ENCODE measurements around the gene ZNF451. TPM values are rescaled to one million over a fixed set of nuclear protein-coding genes. Genes with fewer than 3 reads are reported as not detected.

The ZNF451 gene
- total RNA-seq, 4 donors from 2014 or later, result 34.9 to 102 (median 42.7) TPM

DNA sequence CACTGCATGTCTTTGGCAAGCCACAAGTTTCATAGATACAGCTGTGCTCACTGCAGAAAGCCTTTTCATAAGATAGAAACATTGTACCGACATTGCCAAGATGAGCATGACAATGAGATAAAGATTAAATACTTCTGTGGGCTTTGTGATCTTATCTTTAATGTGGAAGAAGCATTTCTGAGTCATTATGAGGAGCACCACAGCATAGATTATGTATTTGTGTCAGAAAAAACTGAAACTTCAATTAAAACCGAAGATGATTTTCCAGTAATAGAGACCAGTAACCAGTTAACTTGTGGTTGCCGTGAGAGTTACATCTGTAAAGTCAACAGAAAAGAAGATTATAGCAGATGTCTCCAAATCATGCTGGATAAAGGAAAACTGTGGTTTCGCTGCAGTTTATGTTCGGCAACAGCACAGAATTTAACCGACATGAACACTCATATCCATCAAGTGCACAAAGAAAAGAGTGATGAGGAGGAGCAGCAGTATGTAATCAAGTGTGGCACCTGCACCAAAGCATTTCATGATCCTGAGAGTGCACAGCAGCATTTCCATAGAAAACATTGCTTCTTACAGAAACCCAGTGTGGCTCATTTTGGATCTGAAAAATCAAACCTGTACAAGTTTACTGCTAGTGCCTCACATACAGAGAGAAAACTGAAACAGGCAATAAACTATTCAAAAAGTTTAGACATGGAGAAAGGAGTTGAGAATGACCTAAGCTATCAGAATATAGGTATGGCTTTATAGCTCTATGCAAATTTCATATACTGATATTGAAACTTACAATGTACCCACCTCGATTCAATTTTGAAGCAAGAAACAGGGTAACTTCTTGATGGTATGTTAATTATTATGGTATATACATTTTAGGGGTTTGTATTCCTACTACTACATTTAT lies 58.2 kb downstream of the ZNF451 start:
- WGBS, result 82% methylated on average over 7 of the region's 7 CpGs

DNA sequence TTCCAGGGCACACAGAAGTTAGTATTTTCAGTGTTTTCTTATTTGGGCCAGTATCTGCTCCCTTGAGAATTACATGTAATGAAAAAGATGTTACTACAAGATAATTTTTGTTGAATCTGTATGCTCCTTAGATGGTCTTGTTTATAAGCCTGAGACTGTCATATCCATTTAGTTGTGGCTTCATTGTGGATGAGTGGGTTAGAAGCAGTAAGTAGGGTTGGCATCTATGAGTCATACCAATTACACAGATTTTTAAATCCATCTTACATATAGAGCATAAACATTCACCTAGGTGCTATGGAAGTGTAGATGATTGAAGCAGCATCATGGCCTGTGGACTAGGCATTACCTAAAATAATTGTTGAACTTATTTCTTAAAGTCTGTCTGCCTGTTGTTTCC lies 68.7 kb downstream of the ZNF451 start:
- peaks cover 46% of the 10 kb centered on the region for H3K36me3 ChIP-seq

More for the DNA sequence above, 58.2 kb downstream of the ZNF451 start:
- DNase-seq (ENCODE audit: low spot score in 2 of 2), result no peak
- TF ChIP-seq POLR2A (IDR thresholded peaks at IDR 0.05) (no peak), EP300 (IDR thresholded peaks at IDR 0.05) (no peak), POLR2AphosphoS5 (IDR thresholded peaks at IDR 0.05) (no peak)
- TF ChIP-seq, protein P1, sequence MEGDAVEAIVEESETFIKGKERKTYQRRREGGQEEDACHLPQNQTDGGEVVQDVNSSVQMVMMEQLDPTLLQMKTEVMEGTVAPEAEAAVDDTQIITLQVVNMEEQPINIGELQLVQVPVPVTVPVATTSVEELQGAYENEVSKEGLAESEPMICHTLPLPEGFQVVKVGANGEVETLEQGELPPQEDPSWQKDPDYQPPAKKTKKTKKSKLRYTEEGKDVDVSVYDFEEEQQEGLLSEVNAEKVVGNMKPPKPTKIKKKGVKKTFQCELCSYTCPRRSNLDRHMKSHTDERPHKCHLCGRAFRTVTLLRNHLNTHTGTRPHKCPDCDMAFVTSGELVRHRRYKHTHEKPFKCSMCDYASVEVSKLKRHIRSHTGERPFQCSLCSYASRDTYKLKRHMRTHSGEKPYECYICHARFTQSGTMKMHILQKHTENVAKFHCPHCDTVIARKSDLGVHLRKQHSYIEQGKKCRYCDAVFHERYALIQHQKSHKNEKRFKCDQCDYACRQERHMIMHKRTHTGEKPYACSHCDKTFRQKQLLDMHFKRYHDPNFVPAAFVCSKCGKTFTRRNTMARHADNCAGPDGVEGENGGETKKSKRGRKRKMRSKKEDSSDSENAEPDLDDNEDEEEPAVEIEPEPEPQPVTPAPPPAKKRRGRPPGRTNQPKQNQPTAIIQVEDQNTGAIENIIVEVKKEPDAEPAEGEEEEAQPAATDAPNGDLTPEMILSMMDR (IDR thresholded peaks at IDR 0.05), result no peak
- Histone ChIP-seq H3K4me3 (no peak overlapping the region), H3K36me3 (peaks cover 45% of the 10 kb centered on the region), H3K27me3 (no peaks in the 10 kb centered on the region), H3K4me1 (no peaks in the 10 kb centered on the region), H3K9me3 (no peaks in the 10 kb centered on the region), H3K27ac (no peak overlapping the region)

DNA sequence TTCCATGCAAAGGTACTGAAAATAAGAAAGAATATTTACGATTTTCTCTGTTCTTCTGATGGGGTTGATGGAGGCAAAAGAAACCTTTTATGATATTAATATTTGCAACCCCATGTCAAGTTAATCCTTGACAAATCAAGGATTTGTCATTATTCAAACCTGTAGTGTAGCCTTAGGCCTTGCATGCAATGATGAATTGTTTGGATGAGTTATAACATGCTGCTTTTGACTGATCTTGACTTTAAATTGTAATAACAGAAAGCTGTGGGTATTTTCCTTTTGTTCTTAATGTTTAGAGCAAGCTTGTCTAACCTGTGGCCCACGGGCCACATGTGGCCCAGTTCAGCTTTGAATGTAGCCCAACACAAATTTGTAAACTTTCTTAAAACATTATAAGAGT lies 69.1 kb downstream of the ZNF451 start:
- Histone ChIP-seq H3K4me3 (no peak overlapping the region), H3K4me1 (no peaks in the 10 kb centered on the region), H3K27me3 (no peaks in the 10 kb centered on the region), H3K36me3 (peaks cover 44% of the 10 kb centered on the region), H3K27ac (no peak overlapping the region), H3K9me3 (no peaks in the 10 kb centered on the region)
- no peak for TF ChIP-seq EP300 (IDR thresholded peaks at IDR 0.05)
- TF ChIP-seq POLR2A (IDR thresholded peaks at IDR 0.05), result no peak
- TF ChIP-seq, protein P1 (IDR thresholded peaks at IDR 0.05), result no peak
- TF ChIP-seq POLR2AphosphoS5 (IDR thresholded peaks at IDR 0.05), result no peak
- WGBS, result 79% methylated on average over 2 of the region's 2 CpGs
- DNase-seq (ENCODE audit: low spot score in 2 of 2), result no peak

More for the DNA sequence above, 68.7 kb downstream of the ZNF451 start:
- Histone ChIP-seq H3K9me3 (no peaks in the 10 kb centered on the region), H3K27ac (no peak overlapping the region), H3K4me3 (no peak overlapping the region), H3K27me3 (no peaks in the 10 kb centered on the region), H3K4me1 (no peaks in the 10 kb centered on the region)
- TF ChIP-seq POLR2A (IDR thresholded peaks at IDR 0.05), result no peak
- TF ChIP-seq, protein P1 (IDR thresholded peaks at IDR 0.05), result no peak
- TF ChIP-seq EP300 (IDR thresholded peaks at IDR 0.05), result no peak
- no peak for TF ChIP-seq POLR2AphosphoS5 (IDR thresholded peaks at IDR 0.05)
- no peak for DNase-seq (ENCODE audit: low spot score in 2 of 2)

GRCh38 chr6:57162028-57162427 lies 72.0 kb downstream of the ZNF451 start:
- H3K27ac ChIP-seq, result no peak overlapping the region
- H3K4me3 ChIP-seq, result no peak overlapping the region
- no peak for DNase-seq (ENCODE audit: low spot score in 2 of 2)
- H3K4me1 ChIP-seq, result no peaks in the 10 kb centered on the region
- no peaks in the 10 kb centered on the region for H3K27me3 ChIP-seq
- WGBS, result 95% methylated on average over 2 of the region's 2 CpGs
- peaks cover 43% of the 10 kb centered on the region for H3K36me3 ChIP-seq
- TF ChIP-seq POLR2A (IDR thresholded peaks at IDR 0.05), result no peak
- no peak for TF ChIP-seq POLR2AphosphoS5 (IDR thresholded peaks at IDR 0.05)
- TF ChIP-seq, protein P1 (IDR thresholded peaks at IDR 0.05), result no peak
- TF ChIP-seq EP300 (IDR thresholded peaks at IDR 0.05), result no peak
- H3K9me3 ChIP-seq, result peaks cover 14% of the 10 kb centered on the region

- Histone ChIP-seq H3K9me3 (peaks cover 14% of the 10 kb centered on the region), H3K27ac (no peak overlapping the region), H3K36me3 (peaks cover 44% of the 10 kb centered on the region), H3K27me3 (no peaks in the 10 kb centered on the region), H3K4me1 (no peaks in the 10 kb centered on the region), H3K4me3 (no peak overlapping the region)
- DNase-seq (ENCODE audit: low spot score in 2 of 2), result no peak
- 91% methylated on average over 3 of the region's 3 CpGs for WGBS
- no peak for TF ChIP-seq EP300 (IDR thresholded peaks at IDR 0.05)
- TF ChIP-seq, protein P1 (IDR thresholded peaks at IDR 0.05), result no peak
- TF ChIP-seq POLR2A (IDR thresholded peaks at IDR 0.05), result no peak
- TF ChIP-seq POLR2AphosphoS5 (IDR thresholded peaks at IDR 0.05), result no peak
These were observed 72.5 kb downstream of the ZNF451 start for GRCh38 chr6:57162516-57162915.
